ENCODE data around the gene MACROD2.

GRCh38 chr20:14740380-14740779 is 745.1 kb downstream of the MACROD2 start:
- no peak for TF ChIP-seq POLR2AphosphoS5 (IDR thresholded peaks at IDR 0.05; ENCODE audit: low read depth, low read length)
- no peak for TF ChIP-seq POLR2A (IDR thresholded peaks at IDR 0.05; ENCODE audit: low read depth, low read length)
- TF ChIP-seq POU2F2 (IDR thresholded peaks at IDR 0.05; ENCODE audit: low read depth, low read length): no peak
- TF ChIP-seq PAX5 (IDR thresholded peaks at IDR 0.05; ENCODE audit: insufficient read depth, low read length, severe bottlenecking): no peak
- no peak for TF ChIP-seq SPI1 (IDR thresholded peaks at IDR 0.05; ENCODE audit: low read depth, low read length)
- no peak for TF ChIP-seq TAF1 (IDR thresholded peaks at IDR 0.05; ENCODE audit: low read depth, low read length)
